Right hindlimb (tissue), 1 donor: ENCODE measurements around the gene SUGCT.

Experiments used
- DNase-seq: peaks from one replicate; pipeline ENCODE4 v3.0.0-alpha.2; 2018

Gene SUGCT

GRCh38 chr7:40840990-40841389 is 706.2 kb downstream of the SUGCT start:
- no peak for DNase-seq

DNA sequence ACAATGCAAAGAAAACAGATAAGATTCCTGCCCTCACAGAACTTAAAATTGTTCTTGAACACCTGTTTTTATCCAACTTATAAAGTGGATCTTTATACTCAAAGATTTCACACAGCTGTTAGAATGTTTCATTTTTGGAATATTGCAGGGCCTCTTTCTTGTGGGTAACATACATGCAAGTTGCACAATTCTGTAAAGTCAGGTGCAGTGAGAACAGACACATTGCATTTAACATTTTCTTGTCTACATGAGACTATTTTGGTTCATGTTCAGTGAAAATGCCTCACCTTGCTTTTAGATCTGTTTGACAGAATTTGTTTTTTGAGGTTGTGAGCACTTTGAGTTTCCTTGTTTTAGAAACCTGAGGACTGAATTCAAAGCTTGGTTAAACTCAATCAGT is 707.8 kb downstream of the SUGCT start:
- DNase-seq: no peak

GRCh38 chr7:40843338-40843985 is 708.7 kb downstream of the SUGCT start:
- no peak for DNase-seq

GRCh38 chr7:40845943-40846342 is 711.1 kb downstream of the SUGCT start:
- DNase-seq: no peak

- no peak for DNase-seq
Measured at GRCh38 chr7:40847921-40848320, 713.1 kb downstream of the SUGCT start.

DNA sequence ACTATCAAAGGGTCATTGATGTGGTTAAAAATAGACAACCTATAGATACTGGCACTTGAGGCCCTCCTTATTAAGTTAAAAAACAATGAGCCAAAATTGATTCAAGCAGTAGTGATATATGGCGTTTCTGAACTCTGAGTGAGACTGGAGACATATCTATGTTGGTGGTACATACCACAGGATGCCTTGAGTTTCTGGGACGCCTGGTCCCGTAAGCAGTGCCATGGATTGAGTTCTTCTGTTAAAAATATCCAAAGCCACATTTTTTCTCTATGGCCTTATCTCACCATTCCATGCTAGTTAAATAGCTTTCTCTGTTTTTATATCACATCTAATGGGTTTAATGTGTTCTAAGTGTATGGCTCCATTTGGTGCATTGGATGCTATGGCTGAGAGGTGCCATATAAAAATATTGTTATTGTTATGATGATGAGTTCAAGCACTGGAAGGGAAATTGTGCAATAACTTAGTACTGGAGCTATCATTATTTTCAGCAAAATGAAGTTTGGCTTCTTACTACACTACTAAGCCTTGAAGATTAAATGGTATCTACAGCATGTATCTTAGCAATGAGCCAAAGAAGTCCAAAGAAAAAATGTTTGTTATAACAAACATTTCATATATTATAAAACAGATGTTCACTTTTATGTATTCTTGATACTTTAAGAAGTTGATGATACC is 713.9 kb downstream of the SUGCT start:
- DNase-seq: no peak

DNA sequence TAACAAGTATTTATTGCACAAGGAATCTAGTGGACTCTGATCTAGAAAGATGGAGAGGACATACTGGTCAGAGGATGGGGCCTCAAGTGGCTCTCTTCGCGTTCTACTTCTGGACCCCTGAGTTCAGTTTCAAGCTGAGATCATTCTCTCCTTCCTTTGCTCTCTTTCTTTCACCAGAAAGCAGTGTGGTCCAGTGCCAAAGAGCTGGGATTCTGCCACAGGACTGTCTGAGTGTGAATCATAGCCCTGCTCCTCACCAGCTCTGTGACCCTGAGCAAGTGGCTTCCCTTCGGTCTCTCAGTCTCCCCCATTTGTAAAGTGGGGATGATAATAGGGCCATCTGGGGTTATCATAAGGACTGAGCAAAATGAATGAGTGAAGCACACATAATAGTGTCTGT is 715.2 kb downstream of the SUGCT start:
- DNase-seq: no peak

GRCh38 chr7:40851001-40851400 is 716.2 kb downstream of the SUGCT start:
- DNase-seq: no peak

- DNase-seq: no peak
Measured at GRCh38 chr7:40859076-40859475, 724.3 kb downstream of the SUGCT start.

DNA sequence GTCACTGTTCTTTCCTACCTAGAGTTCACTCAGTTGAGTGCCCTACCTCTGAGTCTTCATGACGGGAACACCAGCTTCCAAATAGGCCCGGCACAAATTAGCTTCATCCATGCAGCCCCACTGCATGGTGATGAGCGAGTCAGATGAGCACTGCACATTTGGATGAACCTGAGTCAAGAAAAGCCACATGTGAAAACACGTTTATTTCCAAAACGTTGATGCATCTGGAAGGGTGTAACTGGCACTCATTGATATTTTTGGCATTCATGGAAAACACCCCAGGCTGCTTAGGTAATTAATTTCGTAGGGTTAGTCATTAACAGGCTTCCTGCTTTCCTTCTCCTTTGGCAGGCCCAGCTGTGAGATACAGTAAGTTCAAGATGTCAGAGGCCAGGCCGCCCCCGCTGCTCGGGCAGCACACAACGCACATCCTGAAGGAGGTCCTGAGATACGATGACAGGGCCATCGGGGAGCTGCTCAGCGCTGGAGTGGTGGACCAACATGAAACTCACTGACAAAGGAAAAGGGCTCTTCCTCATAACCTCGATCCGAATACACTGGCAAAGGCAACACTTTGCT is 725.2 kb downstream of the SUGCT start:
- DNase-seq: no peak

DNA sequence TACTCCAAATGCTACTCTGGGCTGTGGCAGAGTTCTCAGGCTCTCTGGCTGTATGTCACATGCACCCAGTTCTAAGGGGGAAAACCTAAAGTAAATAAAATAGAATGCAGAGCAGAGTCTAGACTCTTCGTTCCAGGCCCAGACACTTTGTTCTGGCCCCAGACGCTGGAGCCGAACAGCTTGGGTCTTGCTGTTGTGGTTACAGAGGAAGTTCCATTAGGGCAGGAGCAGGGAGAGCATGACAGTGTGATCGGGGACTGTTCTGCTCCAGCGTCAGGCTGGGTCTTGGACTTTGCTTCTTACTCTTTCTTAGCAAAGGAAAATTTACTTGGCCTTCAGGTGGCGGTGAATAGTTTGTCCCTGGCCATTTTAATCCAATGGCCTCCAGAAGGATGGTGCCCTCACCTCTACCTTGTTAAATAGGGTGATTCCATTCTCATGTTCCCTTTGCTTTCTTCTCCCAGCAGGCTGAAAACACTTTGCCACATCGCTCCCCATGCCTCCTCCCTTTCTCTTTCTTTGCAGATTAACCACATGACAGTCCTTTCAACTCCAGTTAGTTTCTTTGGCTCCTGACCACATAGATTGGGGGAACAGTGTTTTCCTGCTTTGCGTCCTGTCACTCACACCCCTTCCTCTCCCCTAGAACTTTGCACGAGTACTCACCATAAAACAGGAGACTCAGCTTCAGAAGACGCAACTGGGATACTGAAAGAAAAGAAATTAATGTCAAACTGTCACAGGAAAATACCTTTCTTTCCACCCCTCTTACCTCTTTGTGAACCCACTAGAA is 730.8 kb downstream of the SUGCT start:
- DNase-seq: no peak

DNA sequence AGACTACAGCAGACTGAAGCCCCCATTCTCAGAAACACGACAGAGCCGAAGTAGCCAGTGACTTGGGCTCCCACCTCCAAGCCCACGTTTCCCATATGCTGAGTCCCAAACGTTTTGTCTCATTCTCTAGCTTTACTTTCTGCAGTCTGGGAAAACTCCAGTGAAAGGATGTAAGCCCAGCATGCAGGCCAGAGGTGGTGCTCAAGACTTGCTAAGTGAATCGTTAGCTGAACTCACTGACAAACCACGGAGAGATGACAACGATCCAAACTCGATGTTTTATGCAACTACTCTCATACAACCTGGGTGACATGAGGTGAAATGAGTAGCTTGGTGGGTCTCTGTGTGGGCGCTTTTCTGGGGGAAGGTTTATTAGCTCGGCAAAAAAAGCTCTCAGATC is 731.8 kb downstream of the SUGCT start:
- DNase-seq: no peak

GRCh38 chr7:40870108-40870507 is 735.3 kb downstream of the SUGCT start:
- DNase-seq: no peak

- no peak for DNase-seq
Measured at GRCh38 chr7:40873248-40873647, 738.4 kb downstream of the SUGCT start.

GRCh38 chr7:40874756-40875155 is 740.0 kb downstream of the SUGCT start:
- DNase-seq: no peak

DNA sequence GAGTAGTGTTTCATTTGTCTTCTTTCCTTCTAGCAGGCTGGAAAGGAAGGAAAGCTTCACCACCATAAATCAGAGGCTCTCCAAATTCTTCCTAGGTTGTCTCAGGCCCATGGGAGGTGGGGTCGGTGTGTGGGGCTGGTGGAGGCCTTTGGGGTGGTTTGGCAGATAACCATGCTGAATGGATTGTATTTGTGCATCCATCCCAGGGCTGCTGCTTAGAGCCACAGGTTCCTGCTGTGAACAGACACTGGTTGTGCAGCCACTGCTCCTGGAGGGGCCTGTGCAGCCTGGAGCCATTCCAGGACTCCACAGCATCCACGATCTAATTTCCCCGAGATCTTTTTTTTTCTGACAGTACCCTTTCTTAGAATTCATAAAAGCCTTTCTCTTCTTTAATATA is 741.8 kb downstream of the SUGCT start:
- no peak for DNase-seq

DNA sequence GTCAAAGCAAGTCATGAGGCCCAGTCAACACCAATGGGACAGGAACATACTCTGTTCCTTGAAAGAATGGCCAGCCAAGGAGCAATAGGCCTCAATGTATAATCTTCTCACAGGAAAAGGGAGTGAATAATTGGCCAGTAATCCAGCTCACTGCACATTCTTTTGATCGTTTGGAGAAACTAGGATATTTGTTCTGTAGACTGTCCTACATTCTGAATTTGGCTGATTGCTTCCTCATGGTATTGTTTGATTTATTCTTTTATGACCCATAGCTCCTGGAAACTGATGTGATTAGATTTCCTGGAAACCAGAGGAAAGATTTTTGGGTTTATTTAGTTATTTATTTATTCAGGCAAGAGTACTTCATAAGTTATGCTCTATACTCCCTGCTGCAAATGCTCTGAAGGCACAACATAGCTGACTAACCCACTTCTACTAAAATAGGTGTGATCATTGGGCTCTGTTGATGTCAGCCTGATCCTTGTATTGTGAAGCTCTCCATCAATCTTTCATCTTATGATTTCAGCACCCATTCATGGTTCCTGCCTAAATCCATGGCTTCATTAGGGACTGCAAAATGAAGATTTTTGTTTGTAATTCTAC is 745.2 kb downstream of the SUGCT start:
- DNase-seq: no peak

- no peak for DNase-seq
Measured at GRCh38 chr7:40880581-40880980, 745.8 kb downstream of the SUGCT start.

DNA sequence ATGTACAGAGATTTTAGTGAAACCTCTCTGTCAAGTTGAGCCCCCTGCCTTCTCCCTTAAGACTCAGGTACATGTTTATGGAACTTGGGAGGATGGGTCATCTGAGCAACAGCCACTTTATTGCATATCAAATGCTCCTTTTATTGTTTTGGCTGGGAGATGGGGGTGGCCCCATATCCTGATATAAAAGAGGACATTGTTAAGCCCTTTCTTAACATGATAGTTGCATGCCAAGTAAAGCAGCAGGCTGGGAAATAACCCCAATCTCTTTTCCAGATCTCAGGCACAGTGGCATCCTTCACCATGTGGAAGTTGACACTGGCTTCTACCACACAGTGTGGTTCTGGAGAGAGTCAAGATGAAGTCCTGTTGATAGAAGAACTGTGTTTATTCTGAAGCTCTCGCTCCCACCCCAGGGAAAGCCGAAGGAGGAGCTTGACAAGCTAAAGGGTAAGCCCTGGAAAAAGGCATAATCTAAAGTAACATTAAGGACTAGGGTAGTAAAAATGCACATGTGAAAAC is 746.7 kb downstream of the SUGCT start:
- no peak for DNase-seq

- DNase-seq: no peak
Measured at GRCh38 chr7:40882071-40882658, 747.4 kb downstream of the SUGCT start.

GRCh38 chr7:40883826-40884225 is 749.0 kb downstream of the SUGCT start:
- no peak for DNase-seq

GRCh38 chr7:40884241-40884640 is 749.4 kb downstream of the SUGCT start:
- DNase-seq: no peak

DNA sequence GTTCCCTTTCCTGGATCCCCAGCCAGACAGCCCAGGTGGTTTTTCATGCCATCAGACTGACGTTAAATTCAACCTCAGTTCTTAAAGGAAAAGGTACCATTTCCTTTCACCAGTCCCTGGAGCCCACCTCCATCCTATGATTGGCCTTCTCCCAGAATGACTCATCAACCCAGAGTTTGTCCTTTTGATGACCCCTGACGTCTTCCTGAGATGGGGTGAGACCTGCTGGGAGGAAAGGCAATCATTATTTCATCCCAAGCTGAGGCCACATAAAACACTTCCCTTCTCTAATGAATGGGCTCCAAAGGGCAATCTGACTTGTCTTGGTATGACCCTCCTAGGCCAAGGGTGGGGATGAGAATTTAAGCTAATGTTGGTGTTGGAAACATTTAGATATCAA is 750.7 kb downstream of the SUGCT start:
- DNase-seq: no peak
